Activated naive CD8-positive, alpha-beta T cell treated with anti-CD3 and anti-CD28 coated beads for 36 hours (primary cell): ENCODE data around the gene C5AR2. TPM values are rescaled to one million over a fixed set of nuclear protein-coding genes. Genes with fewer than 3 reads are reported as not detected.
"Not testable (repeated sequence)": the region's sequence is repeated elsewhere in the genome, so short reads cannot be mapped to it uniquely, and the experiment has no call there.

Experiments used
- DNase-seq: peaks from one replicate; pipeline ENCODE4 v3.0.0; 2021
- H3K27ac Mint-ChIP-seq: one replicate; pipeline ENCODE4 v1.8.0; 2022; ENCODE audit warnings: mild to moderate bottlenecking, moderate library complexity, mixed read lengths
- H3K27me3 Mint-ChIP-seq: one replicate; pipeline ENCODE4 v1.8.0; 2022; ENCODE audit warnings: mild to moderate bottlenecking, mixed read lengths
- H3K36me3 Mint-ChIP-seq: one replicate; pipeline ENCODE4 v1.8.0; 2021; ENCODE audit warnings: mild to moderate bottlenecking, mixed read lengths
- H3K4me1 Mint-ChIP-seq: one replicate; pipeline ENCODE4 v1.8.0; 2021; ENCODE audit warnings: mixed read lengths
- H3K4me3 Mint-ChIP-seq: one replicate; pipeline ENCODE4 v1.8.0; 2022; ENCODE audit warnings: mild to moderate bottlenecking, moderate library complexity, mixed read lengths
- H3K9me3 Mint-ChIP-seq: one replicate; pipeline ENCODE4 v1.8.0; 2022; ENCODE audit warnings: mixed read lengths
- total RNA-seq, 2 experiments: library from RNA; stranded (reverse); gene quantifications; one replicate each; pipeline ENCODE4 v1.2.3, GENCODE V29; 2021

The C5AR2 gene
- total RNA-seq, 2 experiments from 2014 or later, result not detected

- H3K4me1 Mint-ChIP-seq, result no peaks in the 10 kb centered on the region
- no peak for DNase-seq
- no peak overlapping the region for H3K27ac Mint-ChIP-seq
- H3K9me3 Mint-ChIP-seq, result no peaks in the 10 kb centered on the region
- peaks cover 6% of the 10 kb centered on the region for H3K27me3 Mint-ChIP-seq
- no peak overlapping the region for H3K4me3 Mint-ChIP-seq
- no peaks in the 10 kb centered on the region for H3K36me3 Mint-ChIP-seq
Measured at GRCh38 chr19:47343194-47343802, 11.3 kb downstream of the C5AR2 start.

GRCh38 chr19:47344425-47344824, 12.4 kb downstream of the C5AR2 start:
- Mint-ChIP-seq H3K36me3 (peaks cover 4% of the 10 kb centered on the region), H3K4me1 (peaks cover 7% of the 10 kb centered on the region), H3K4me3 (no peak overlapping the region), H3K27me3 (peaks cover 6% of the 10 kb centered on the region), H3K9me3 (no peaks in the 10 kb centered on the region), H3K27ac (no peak overlapping the region)
- DNase-seq, result no peak

GRCh38 chr19:47346024-47346423, 14.0 kb downstream of the C5AR2 start:
- not testable (repeated sequence) for H3K27me3 Mint-ChIP-seq, H3K27ac Mint-ChIP-seq, DNase-seq, H3K9me3 Mint-ChIP-seq, H3K4me3 Mint-ChIP-seq
- H3K4me1 Mint-ChIP-seq, result peaks cover 17% of the 10 kb centered on the region
- H3K36me3 Mint-ChIP-seq, result peaks cover 17% of the 10 kb centered on the region

GRCh38 chr19:47348819-47349795, 17.1 kb downstream of the C5AR2 start, which contains the start of gene DHX34:
DHX34 (plus strand) TSS chr19:47349315; CDS start chr19:47353031, 3,716 bp downstream.
- Mint-ChIP-seq H3K36me3 (peaks cover 39% of the 10 kb centered on the region), H3K4me1 (peaks cover 25% of the 10 kb centered on the region)

GRCh38 chr19:47350630-47351029, 18.7 kb downstream of the C5AR2 start:
- Mint-ChIP-seq H3K4me3 (peak overlapping the region; percentile 50), H3K4me1 (peaks cover 30% of the 10 kb centered on the region), H3K36me3 (peaks cover 46% of the 10 kb centered on the region), H3K9me3 (peaks cover 3% of the 10 kb centered on the region), H3K27me3 (peaks cover 3% of the 10 kb centered on the region), H3K27ac (peak overlapping the region; percentile 7)
- DNase-seq, result no peak

More at GRCh38 chr19:47348819-47349795, 17.1 kb downstream of the C5AR2 start, which contains the start of gene DHX34:
- Mint-ChIP-seq H3K4me3 (peak within 1 kb of the TSS; percentile 88), H3K27ac (peak within 1 kb of the TSS; percentile 94), H3K27me3 (peaks cover 3% of the 10 kb centered on the region), H3K9me3 (peaks cover 3% of the 10 kb centered on the region)
- DNase-seq, result peak; percentile 99

GRCh38 chr19:47351548-47351947, 19.6 kb downstream of the C5AR2 start:
- peaks cover under 1% of the 10 kb centered on the region for H3K27me3 Mint-ChIP-seq
- H3K4me3 Mint-ChIP-seq, result peak overlapping the region; percentile 22
- no peak for DNase-seq
- H3K36me3 Mint-ChIP-seq, result peaks cover 52% of the 10 kb centered on the region
- H3K9me3 Mint-ChIP-seq, result peaks cover 3% of the 10 kb centered on the region
- peaks cover 30% of the 10 kb centered on the region for H3K4me1 Mint-ChIP-seq
- no peak overlapping the region for H3K27ac Mint-ChIP-seq

GRCh38 chr19:47352095-47352494, 20.1 kb downstream of the C5AR2 start:
- Mint-ChIP-seq H3K27ac (peak overlapping the region; percentile 47), H3K4me3 (no peak overlapping the region), H3K9me3 (peaks cover 3% of the 10 kb centered on the region), H3K36me3 (peaks cover 52% of the 10 kb centered on the region), H3K27me3 (no peaks in the 10 kb centered on the region), H3K4me1 (peaks cover 30% of the 10 kb centered on the region)
- DNase-seq, result no peak

- Mint-ChIP-seq H3K9me3 (peaks cover 3% of the 10 kb centered on the region), H3K27me3 (no peaks in the 10 kb centered on the region), H3K36me3 (peaks cover 56% of the 10 kb centered on the region), H3K4me3 (no peak overlapping the region), H3K27ac (no peak overlapping the region), H3K4me1 (peaks cover 30% of the 10 kb centered on the region)
- no peak for DNase-seq
Measured at GRCh38 chr19:47353307-47353712, 21.3 kb downstream of the C5AR2 start.

GRCh38 chr19:47356900-47357299, 24.9 kb downstream of the C5AR2 start:
- H3K4me1 Mint-ChIP-seq, result peaks cover 7% of the 10 kb centered on the region
- no peaks in the 10 kb centered on the region for H3K27me3 Mint-ChIP-seq
- no peak overlapping the region for H3K27ac Mint-ChIP-seq
- no peak overlapping the region for H3K4me3 Mint-ChIP-seq
- DNase-seq, result no peak
- H3K36me3 Mint-ChIP-seq, result peaks cover 50% of the 10 kb centered on the region
- H3K9me3 Mint-ChIP-seq, result no peaks in the 10 kb centered on the region

- peaks cover 7% of the 10 kb centered on the region for H3K4me1 Mint-ChIP-seq
- H3K4me3 Mint-ChIP-seq, result no peak overlapping the region
- no peak overlapping the region for H3K27ac Mint-ChIP-seq
- DNase-seq, result no peak
- H3K36me3 Mint-ChIP-seq, result peaks cover 38% of the 10 kb centered on the region
- no peaks in the 10 kb centered on the region for H3K27me3 Mint-ChIP-seq
- no peaks in the 10 kb centered on the region for H3K9me3 Mint-ChIP-seq
Measured at GRCh38 chr19:47357788-47358680, 26.1 kb downstream of the C5AR2 start.

GRCh38 chr19:47358936-47359335, 27.0 kb downstream of the C5AR2 start:
- no peak overlapping the region for H3K4me3 Mint-ChIP-seq
- DNase-seq, result no peak
- peaks cover 5% of the 10 kb centered on the region for H3K4me1 Mint-ChIP-seq
- H3K36me3 Mint-ChIP-seq, result peaks cover 36% of the 10 kb centered on the region
- H3K27ac Mint-ChIP-seq, result no peak overlapping the region
- no peaks in the 10 kb centered on the region for H3K9me3 Mint-ChIP-seq
- H3K27me3 Mint-ChIP-seq, result no peaks in the 10 kb centered on the region

- peaks cover 29% of the 10 kb centered on the region for H3K36me3 Mint-ChIP-seq
- no peak overlapping the region for H3K4me3 Mint-ChIP-seq
- no peaks in the 10 kb centered on the region for H3K27me3 Mint-ChIP-seq
- H3K4me1 Mint-ChIP-seq, result no peaks in the 10 kb centered on the region
- H3K9me3 Mint-ChIP-seq, result no peaks in the 10 kb centered on the region
- DNase-seq, result no peak
- H3K27ac Mint-ChIP-seq, result no peak overlapping the region
Measured at GRCh38 chr19:47362321-47362720, 30.3 kb downstream of the C5AR2 start.

GRCh38 chr19:47363758-47364531, 32.0 kb downstream of the C5AR2 start:
- H3K4me3 Mint-ChIP-seq, result no peak overlapping the region
- H3K36me3 Mint-ChIP-seq, result peaks cover 18% of the 10 kb centered on the region
- no peak overlapping the region for H3K27ac Mint-ChIP-seq
- no peaks in the 10 kb centered on the region for H3K4me1 Mint-ChIP-seq
- no peaks in the 10 kb centered on the region for H3K9me3 Mint-ChIP-seq
- H3K27me3 Mint-ChIP-seq, result no peaks in the 10 kb centered on the region
- DNase-seq, result no peak

GRCh38 chr19:47365455-47365854, 33.5 kb downstream of the C5AR2 start:
- not testable (repeated sequence) for DNase-seq, H3K27ac Mint-ChIP-seq, H3K27me3 Mint-ChIP-seq, H3K4me3 Mint-ChIP-seq, H3K9me3 Mint-ChIP-seq, H3K4me1 Mint-ChIP-seq
- H3K36me3 Mint-ChIP-seq, result peaks cover 12% of the 10 kb centered on the region
